GM21786 (cell line): ENCODE results near the gene ACSL6.

Experiments
- ATAC-seq: cut with Tn5 transposase; IDR thresholded peaks from one replicate; pipeline ENCODE4 v1.9.1; 2021; ENCODE audit not compliant: unreplicated experiment

Gene ACSL6

DNA sequence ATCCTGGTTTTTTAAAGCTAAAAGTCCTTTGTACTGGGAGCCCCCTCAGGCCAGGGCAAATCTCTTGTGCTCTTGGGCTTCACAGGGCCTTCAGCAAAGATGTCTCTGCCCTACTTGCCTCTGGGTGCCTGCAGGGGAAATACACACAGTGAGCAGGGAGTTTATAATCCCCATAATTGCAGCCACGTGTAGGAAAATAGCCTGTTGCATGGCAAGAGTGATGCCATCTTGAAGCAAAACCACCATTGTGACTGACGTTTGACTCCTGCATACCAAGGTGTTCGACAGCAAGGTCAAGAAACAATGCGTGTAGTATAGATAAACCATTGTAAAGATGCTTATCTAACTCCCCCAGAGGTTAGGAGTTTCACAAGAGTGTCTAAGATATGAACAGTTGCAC lies 37.6 kb upstream of the ACSL6 start:
- ATAC-seq = no peak

DNA sequence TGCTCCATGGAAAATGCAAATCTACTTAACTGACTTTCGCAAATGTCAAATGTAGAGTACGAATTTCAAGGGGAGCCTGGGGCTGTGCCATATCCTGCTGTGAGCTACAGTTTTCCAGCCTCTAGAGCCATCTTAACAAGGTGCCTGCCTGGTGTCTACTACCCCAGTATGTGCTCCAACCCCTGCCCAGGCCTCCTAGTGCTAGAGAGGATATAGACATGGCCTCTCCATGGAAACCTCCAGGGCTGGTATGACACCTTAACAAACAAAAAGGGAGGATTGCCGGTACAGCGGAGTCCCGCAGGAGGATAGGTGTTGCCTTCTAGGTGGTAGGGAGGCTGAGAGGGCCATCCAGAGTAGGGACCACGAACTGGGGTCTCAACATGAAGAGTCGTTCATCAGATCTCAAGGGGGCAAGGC lies 35.4 kb upstream of the ACSL6 start:
- no peak for ATAC-seq

DNA sequence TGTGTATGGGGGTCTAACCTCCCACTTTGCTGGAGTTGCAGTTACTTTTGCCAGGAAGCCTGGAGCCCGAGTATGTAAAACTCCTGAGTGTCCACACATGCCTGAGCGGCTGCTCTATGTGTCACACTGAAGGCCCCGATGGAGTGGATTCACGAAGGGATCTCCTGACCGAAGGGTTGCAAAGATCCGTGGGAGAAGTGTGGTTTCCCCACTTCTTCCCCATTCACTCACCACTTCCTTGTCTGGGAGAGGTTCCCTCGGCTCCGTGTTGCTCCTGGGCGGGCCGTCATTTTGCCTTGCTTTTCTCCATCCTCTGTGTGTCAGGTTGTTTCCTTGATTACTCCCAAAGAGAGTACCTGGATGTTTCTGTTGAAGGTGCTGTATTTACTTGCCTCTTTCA lies 32.7 kb upstream of the ACSL6 start:
- ATAC-seq = no peak

DNA sequence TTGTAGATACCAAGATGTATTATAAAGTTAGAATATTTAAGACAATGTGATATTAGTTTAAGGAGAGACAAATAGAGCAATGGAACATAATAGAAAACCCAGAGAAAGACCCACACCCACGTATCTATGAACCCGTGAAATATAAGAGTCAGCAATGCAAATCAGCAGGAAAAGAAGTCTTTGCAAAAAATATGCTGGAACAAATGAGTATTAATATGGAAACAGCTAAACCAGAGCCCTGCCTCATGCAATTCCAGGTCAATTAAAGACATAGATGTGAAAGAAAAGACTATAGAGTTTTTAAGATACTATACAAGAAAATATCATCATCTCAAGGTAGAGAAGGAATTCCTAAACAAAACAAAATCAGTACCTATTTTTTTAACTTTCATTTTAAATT lies 25.9 kb upstream of the ACSL6 start:
- ATAC-seq = no peak

DNA sequence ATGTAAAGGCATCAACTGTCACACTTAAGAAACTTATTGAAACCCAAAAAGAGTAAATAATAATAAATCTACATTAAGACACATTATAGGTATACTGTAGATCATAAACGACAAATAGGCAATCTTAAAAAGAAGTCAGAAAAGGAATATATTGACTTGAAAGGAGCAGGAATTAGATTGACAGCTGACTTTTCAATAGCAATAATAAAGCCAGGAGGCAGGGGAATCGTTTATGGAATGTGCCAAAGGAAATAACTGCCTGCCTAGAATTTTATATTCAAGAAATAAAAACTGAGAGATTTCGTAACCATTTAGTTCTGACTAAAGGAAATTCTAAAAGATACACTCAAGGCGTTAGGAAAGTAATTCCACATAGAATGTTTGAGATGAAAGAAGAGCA lies 21.7 kb upstream of the ACSL6 start:
- ATAC-seq = no peak

DNA sequence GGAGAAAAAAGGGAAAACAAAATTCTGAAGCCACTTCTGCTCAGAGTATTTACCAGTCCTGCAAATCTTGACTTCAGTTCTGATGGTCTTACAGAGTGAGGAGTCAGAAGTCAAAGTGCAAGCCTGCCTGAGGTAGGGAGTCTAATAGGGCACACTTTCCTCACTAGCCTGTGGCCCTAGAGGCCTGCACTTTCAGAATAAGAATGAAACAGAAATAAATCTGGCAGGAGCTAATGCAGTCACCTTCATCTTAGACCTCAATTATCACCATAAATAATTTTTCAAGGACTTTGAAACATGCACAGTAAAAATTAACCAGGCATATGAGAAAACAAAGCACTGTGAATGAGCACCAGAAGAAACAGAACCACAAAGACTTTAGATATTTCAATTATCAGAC lies 20.7 kb upstream of the ACSL6 start:
- ATAC-seq = no peak

DNA sequence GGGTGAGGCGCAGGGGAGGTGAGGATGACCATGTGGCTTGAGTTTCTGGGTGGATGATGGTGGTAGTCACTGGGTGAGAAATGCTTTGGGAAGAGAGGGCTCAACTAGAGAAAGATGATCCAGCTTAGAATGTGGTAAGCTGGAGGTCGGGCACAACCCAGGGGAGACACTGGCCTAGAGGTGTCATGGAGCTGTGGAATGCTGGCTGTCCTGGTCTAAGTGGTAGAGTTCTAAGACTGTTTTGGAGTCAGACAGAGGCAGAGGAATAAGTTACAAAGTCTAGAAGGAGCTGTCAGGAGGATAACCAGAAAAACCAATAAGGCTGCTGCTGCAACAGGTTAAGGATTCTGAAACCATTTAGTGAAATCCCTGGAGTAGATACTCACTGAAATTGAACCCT lies 19.2 kb upstream of the ACSL6 start:
- ATAC-seq = no peak

DNA sequence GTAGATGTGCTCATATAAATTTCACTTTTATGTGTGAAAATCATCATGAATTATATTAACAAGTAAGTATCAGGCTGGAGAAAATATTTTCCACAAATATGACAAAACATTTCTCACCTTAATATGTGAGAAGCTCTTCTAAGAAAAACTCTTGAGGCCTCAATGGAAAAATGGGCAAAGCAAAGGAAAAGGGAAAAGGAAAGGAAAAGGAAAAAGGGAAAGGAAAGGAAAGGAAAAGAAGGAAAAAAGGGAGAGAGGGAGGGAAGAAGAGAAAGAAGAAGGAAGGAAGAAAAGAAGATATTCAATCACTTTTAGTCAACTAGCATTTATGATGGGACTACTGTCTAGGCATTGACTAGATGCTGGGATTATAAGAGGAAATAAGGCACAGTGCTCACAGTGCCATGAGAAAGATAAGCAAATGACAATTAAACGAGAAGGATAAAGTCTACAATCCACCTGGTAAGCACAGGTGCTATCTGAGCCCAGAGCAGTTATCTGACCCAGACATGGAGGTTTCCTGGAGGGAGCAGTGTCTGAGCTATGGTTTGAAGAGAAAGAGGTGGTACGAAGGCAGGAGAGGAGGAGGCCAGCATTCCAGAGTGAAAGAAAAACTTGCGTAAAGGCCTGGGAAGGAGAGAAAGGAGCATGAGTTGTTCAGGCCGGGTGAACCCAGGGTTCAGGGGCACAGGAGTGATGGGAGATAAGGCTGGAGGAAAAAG lies 18.3 kb upstream of the ACSL6 start:
- ATAC-seq = no peak

DNA sequence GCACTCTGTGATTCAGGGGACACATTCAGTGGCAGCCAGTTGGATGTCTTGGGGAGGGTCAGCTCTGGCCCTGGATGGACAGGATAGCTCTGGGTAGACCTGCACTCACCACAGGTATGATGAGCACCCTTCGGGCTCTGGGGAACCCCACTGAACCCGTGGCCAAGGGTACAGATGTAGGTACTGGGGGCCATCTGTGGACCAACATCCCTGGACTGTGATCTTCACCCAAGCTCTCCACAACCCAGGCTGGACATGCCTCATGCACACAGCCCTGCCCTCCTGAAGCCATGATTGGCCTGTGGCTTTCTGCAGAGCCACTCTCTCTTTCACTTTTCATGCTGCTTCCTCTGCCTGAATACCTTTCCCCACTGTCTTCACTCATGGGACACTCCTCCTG lies 15.6 kb upstream of the ACSL6 start:
- ATAC-seq = no peak

DNA sequence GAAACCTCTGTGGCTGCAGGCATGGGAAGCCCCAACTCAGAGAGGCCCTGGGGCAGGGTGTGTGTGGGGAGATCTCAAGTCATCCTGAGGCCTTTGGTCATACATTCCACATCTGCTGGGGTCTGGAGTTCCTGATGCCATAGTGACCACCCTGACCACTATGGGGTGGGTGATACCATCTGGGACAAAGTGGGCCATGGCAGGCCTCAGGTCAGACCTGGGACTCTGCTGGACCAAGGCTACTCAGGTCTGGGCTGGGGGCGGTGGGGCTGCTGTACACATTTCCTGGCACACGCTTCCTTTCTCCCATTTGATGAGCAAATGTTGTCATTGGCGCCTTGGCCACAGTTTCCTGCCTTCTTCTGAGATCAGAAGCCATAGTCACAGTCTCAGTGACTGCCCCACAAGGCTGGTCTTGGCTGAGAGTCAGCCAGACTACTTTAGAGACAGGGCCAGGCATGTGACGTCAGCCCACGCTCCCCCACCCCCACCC lies 15.1 kb upstream of the ACSL6 start:
- no peak for ATAC-seq

DNA sequence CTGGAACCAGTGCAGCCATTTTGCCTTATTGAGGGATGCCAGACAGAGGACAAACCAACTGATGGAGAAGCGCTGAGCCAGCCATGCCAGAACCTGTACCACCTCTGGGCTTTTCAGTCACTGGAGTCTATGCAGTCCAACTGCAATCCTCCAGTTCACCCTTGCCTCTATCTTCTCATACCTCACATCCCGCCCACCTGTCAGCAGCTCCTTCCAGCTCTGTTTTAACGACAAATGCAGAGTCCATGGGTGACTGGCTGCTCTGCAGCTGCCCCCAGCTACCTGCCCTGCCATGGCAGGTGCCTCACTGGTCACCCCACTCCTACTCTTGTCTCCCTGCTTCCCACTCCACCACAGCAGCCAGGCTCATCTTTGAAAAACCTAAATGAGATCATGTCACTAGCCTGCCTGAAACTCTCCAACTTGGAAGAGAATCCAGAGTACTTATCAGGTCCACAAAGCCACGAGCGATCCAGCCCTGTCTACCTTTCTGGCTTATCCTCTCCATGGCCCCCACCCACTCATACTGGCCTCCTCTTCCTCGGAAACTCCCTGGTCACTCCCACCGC lies 14.0 kb upstream of the ACSL6 start:
- no peak for ATAC-seq

DNA sequence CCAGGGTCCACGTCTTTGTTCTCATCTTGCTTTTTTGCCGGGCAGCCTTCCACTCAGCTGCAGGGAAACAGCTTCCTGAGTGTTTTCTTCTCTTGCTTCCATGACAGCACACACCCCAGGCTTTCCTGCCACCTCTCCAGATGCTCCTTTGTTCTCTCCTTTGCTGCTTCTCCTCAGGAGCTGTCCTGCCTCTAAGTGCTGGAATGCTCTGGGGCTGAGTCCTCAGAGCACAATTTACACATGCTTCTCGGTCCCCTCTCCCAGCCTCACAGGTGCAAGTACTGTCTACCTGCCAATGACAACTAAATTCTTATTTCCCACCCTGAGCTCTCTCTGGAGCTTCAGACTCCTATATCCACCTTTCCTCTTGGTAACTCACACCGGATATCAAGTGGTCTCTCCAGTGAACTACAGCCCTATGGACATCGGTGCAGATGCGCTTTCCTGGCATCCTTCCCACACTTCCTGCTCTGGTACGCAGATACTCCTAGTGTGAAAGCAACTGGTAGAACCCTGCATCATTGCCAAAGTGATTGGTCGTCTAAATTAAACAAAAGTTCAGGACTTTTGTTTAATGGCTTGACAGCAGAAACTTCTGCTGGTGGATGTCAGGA lies 13.4 kb upstream of the ACSL6 start:
- no peak for ATAC-seq

DNA sequence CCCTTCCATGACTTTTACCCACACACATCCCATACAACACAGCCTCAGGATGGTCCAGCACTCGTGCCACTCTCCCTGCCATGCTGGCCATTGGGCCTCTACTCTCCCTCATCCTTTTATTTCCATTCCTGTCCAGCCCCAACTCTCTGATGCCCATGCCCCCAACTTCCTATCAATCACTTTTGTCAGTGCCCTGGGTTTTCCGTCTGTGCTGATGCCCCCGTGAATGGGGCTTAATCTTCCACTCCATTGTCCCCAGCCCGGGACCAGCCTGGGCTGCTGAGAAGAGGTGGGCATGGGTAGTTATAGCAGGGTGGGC lies 12.6 kb upstream of the ACSL6 start:
- no peak for ATAC-seq

DNA sequence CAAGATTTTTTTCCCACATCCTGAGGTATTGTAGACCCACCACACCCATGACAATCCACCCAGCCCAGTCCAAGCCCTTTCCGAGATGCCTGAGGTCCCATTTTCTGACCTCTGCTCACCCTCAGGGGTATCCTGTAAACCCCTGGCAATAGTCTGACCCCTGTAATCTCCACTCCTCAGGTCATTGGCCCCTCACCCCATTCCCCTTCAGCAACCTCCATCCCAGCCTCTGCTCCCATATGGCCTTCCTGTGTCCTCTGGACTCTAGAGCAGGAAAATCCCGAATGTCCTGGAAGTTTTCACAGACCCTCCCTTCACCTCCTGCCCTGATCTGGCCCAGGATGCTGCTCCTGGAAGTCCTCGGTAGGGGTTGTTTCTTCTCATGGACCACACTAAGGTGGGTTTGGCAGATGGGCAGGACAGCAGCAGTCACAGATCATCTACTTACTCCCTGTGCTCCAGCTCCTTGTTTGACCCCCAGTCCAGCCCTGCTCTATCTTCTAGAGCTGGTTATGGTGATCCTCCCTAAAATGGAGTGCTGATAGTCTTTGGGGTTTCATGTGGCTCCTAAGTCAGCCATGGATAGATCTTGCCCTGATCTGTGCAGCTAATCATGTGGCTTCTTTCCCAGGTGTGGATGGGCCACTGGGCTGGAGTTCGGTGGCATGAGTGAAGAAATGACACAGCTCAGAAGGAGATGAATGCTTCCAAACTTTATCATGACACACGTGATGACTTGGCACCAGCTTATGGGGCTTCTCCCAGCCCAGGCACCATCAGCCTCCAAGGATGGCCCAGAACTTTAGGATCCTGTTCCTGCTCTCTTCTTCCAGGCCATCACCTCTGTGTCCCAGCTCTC lies 12.0 kb upstream of the ACSL6 start:
- ATAC-seq = no peak

DNA sequence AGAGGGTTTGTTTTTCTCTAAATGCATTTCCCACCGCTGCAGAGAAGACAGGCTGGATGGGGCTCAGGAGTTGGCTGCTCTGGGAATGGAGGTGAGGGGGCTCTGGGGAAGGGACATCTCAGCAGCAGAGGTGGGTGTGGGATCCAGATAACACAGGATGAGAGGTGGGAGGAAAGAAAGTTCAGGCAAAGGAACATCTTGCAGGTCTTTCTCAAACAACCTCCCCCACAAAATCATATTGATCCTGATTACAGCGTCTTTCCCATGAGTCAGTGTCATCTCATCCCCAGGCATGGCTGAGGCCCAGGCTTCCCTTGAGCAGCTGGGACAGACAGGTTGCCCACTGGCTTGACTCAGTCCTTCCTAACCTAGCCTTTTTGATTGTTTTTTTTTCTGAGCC lies 11.3 kb upstream of the ACSL6 start:
- ATAC-seq = no peak

DNA sequence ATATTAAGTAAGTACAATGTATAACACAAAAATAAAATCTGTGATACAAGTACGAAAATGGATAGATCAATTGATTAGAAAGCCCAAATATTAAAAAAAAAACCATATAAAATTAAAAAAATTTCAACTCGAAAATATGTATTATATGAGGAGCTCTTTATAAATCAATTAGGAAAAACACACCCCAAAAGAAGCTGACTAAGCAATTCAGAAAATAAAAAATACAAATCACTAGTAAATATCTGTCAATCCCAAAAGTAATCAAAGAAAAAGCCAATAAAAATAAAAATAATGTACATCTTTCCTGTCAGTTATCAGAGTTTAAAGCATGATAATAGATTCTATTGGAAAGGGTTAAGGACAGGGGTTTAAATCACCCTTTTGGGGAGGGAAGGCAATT lies 10.2 kb upstream of the ACSL6 start:
- no peak for ATAC-seq

DNA sequence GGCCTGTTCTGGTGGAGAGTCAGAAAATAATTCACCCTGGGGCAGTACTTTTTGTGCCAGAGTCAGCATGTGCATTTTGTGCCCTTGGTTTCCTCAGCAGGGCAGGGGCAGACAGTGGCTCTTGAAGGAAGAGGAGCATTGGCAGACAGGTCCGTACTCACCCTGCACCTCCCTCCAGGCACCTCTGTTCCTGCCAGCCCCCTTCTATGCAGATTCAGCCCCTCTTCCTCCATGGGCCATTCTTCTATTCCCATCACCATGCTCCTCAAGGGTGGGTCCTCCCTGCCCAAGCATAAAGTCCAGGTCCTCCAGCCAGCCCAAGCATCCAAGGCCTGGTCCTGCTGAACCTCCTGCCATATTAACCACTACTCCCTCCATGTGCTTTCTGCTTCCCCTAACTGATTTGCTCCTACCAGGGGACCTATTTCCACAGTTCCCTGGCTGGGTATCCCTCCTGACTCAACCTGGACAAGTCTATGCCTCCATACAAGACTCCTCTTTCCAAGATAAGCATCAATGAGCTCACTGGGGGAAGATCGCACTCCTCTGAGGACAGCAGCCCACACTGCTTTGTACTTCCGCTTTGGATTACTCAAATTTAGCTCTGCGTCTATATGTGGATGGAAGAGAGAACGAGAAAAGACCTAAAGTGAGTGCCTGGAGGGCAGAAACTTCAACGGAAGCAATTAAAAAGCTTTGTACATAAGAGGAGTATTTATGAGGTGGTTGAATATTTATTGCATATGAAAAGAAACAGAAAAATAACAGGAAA lies 9.3 kb upstream of the ACSL6 start:
- ATAC-seq = peak; percentile 19

DNA sequence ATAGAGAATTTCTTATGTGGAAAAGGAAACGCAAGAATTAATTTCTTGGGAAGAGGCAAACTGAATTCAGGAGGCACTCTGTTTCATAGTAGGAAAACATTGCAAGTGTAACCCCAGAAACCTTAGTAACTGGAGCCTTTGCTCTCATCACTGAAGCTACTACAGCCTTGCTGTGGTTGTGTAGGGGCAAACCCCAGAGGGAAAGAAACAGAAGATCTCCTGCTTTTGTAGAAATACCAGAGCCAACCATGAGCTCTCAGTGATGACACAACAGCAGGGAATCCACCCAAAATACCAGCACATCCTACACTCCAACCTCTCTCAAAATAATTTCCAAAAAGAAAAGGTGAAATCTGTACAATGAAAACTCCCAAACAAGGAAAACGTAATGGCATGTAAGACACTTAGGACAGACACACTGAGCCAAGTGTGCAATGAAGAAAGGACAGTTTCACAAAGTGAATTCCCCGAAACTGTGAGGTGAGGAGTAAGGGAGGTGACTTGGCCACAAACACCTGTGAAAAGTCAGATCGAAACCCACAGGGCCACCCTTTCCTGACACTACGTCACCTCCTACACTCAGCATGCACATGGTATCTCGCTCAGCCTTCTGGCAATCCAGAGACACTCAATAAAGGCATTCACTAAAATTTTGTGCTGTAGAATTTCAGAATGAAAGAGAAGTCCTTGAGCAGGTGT lies 8.5 kb upstream of the ACSL6 start:
- ATAC-seq = peak; percentile 98

DNA sequence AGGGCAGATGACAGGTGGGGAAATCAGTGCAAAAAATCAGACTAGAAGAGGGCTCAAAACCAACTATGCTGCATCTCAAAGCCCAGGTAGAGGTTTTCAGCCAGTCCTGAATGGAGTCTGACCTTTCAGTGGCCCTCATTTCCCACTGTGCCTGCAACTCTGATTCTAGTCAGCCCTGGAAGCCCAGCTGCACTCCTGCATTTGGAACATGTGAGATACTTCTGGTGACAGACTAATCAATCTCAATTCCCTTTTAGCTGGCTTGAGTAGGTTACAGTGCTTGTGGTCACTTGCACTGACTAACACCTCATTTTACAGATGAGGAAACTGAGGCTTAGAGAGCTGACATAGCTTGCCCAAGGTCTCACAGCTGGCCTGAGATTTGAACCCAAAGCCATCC lies 7.9 kb upstream of the ACSL6 start:
- no peak for ATAC-seq
